NCI-H2227 treated with DMSO at 0.1 percent for 48 hours (cell line): Measurements from ENCODE around the gene CCR2.
"Not testable (repeated sequence)": the region's sequence is repeated elsewhere in the genome, so short reads cannot be mapped to it uniquely, and the experiment has no call there.

ENCODE experiments used
- DNase-seq: peaks from one replicate; lab custom pipeline; 2025; lab: John Stamatoyannopoulos, UW

Gene CCR2

GRCh38 chr3:46402902-46403301, 49.0 kb downstream of the CCR2 start:
- DNase-seq = not testable (repeated sequence)

GRCh38 chr3:46405301-46406019, 51.5 kb downstream of the CCR2 start:
- DNase-seq = no peak

- DNase-seq = no peak
Measured at GRCh38 chr3:46406443-46406787, 52.5 kb downstream of the CCR2 start.

GRCh38 chr3:46406788-46407611, 53.1 kb downstream of the CCR2 start, which contains the start of the genes CCR5AS and CCRL2:
CCR5AS (minus strand) TSS chr3:46407066.
CCRL2 (plus strand) TSS chr3:46407259; CDS start chr3:46408080, 821 bp downstream.
- DNase-seq = no peak

- no peak for DNase-seq
Measured at GRCh38 chr3:46407970-46408369, 54.1 kb downstream of the CCR2 start.

- DNase-seq = no peak
Measured at GRCh38 chr3:46408853-46409252, 54.9 kb downstream of the CCR2 start.

GRCh38 chr3:46409739-46410489, 56.0 kb downstream of the CCR2 start:
- DNase-seq = no peak
